ENCODE data around the gene RGS19. TPM values are rescaled to one million over a fixed set of nuclear protein-coding genes. Genes with fewer than 3 reads are reported as not detected.
A peak's percentile ranks its signal among the peaks of the same experiment; 100 is the strongest.

RGS19 gene
- total and polyA plus RNA-seq, 2 of the 8 experiments (the other 6 are each of a cell fraction or from before 2014, with no cell fraction given): 12.7 to 16.8 TPM

DNA sequence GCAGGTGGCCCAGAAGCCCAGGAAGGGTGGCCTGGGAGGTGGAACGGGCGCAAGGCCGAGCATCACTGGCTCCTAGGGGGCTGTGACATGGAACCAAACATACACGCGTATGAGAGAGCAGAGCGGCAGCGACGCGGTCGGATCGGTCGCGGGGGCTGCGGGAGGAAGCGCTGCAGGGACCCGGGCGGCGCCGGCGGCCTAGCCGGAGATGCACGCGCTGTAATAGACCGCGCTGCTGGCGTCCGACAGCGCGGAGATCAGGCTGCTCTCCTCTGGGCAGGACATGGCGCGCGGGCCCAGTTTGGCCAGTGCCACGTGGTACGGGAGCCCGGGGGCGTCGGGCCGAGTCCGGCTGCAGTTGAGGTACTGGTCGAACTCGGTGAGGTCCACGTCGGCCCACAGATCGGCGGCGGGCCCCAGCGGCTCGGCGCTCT lies 31.3 kb downstream of the RGS19 start (continued):
- TF ChIP-seq GTF2F1 (IDR thresholded peaks at IDR 0.05; ENCODE audit: borderline replicate concordance, low read depth, low read length): no peak
- no peak for TF ChIP-seq BCL11A (IDR thresholded peaks at IDR 0.05; ENCODE audit: low read depth in 2 of 2, low read length in 2 of 2)
- TF ChIP-seq CEBPB (IDR thresholded peaks at IDR 0.05; ENCODE audit: low read depth, low read length): no peak
- TF ChIP-seq, protein P1, sequence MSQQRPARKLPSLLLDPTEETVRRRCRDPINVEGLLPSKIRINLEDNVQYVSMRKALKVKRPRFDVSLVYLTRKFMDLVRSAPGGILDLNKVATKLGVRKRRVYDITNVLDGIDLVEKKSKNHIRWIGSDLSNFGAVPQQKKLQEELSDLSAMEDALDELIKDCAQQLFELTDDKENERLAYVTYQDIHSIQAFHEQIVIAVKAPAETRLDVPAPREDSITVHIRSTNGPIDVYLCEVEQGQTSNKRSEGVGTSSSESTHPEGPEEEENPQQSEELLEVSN (IDR thresholded peaks at IDR 0.05): peak; percentile 82
- TF ChIP-seq POLR2AphosphoS5 (IDR thresholded peaks at IDR 0.05; ENCODE audit: low read depth, low read length): no peak
- TF ChIP-seq RNF2 (IDR thresholded peaks at IDR 0.05; ENCODE audit: borderline replicate concordance, low read depth, low read length, missing control alignments, poor library complexity, severe bottlenecking): peak; percentile 74
- TF ChIP-seq CBX8 (IDR thresholded peaks at IDR 0.05; ENCODE audit: borderline replicate concordance, low read depth, low read length): no peak
- TF ChIP-seq SIRT6 (IDR thresholded peaks at IDR 0.05; ENCODE audit: low read length): no peak
- TF ChIP-seq KDM1A (IDR thresholded peaks at IDR 0.05; ENCODE audit: borderline replicate concordance, low read length): 0 out of 2 replicates have a peak, but pooled peaks have one; percentile 24
- peak; percentile 98; the same call in 1 of the 2 replicates for TF ChIP-seq SUZ12 (IDR thresholded peaks at IDR 0.05; ENCODE audit: low read length)
- TF ChIP-seq YY1 (IDR thresholded peaks at IDR 0.05; ENCODE audit: low read depth, low read length): no peak
- TF ChIP-seq SP2 (IDR thresholded peaks at IDR 0.05; ENCODE audit: low read length): no peak
- TF ChIP-seq GABPA (IDR thresholded peaks at IDR 0.05; ENCODE audit: borderline replicate concordance, insufficient read depth, low read length): peak; percentile 75; the same call in 1 of the 2 replicates
- no peak for TF ChIP-seq JUN (IDR thresholded peaks at IDR 0.05; ENCODE audit: low read depth, low read length)
- TF ChIP-seq HDAC6 (IDR thresholded peaks at IDR 0.05; ENCODE audit: low read depth, low read length): no peak
- TF ChIP-seq RXRA (IDR thresholded peaks at IDR 0.05; ENCODE audit: insufficient read depth, low read depth, low read length): no peak
- TF ChIP-seq EZH2 (IDR thresholded peaks at IDR 0.05; ENCODE audit: low read depth, low read length, severe bottlenecking): peak; percentile 96
- no peak for TF ChIP-seq POLR2A (IDR thresholded peaks at IDR 0.05; ENCODE audit: control extremely low read depth in 1 of 2, low read depth in 2 of 2, low read length in 2 of 2)
- TF ChIP-seq ASH2L (IDR thresholded peaks at IDR 0.05; ENCODE audit: low read length): peak; percentile 37
- no peak for TF ChIP-seq EGR1 (IDR thresholded peaks at IDR 0.05; ENCODE audit: borderline replicate concordance, low read depth, low read length)
- TF ChIP-seq CHD2 (IDR thresholded peaks at IDR 0.05; ENCODE audit: low read length): no peak
